ENCODE results near the gene OR5A2. TPM values are rescaled to one million over a fixed set of nuclear protein-coding genes. Genes with fewer than 3 reads are reported as not detected.
"Not testable (repeated sequence)": the region's sequence is repeated elsewhere in the genome, so short reads cannot be mapped to it uniquely, and the experiment has no call there.

OR5A2 gene
- total RNA-seq, 6 experiments from 2014 or later: not detected

DNA sequence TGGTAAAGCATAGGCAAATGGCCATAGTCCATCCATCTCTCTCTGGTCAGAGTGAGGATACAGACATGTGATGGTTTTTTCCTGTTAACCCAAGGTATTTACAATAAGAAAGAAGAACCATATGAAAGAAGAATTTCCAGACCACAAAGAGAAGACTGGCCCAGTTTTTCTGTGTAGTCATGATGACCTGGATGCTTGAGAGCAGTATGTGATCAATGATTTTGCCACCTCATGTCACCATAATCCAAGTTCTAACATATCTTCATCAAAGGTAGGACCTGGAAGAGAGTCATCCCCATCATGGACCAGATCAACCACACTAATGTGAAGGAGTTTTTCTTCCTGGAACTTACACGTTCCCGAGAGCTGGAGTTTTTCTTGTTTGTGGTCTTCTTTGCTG is 30.4 kb upstream of the OR5A2 start, which contains the start of gene OR4D6:
OR4D6 (plus strand) TSS at position 301 of the 400 bp plus-strand sequence; CDS start at position 301, 0 bp downstream.
- TF ChIP-seq, protein P1, sequence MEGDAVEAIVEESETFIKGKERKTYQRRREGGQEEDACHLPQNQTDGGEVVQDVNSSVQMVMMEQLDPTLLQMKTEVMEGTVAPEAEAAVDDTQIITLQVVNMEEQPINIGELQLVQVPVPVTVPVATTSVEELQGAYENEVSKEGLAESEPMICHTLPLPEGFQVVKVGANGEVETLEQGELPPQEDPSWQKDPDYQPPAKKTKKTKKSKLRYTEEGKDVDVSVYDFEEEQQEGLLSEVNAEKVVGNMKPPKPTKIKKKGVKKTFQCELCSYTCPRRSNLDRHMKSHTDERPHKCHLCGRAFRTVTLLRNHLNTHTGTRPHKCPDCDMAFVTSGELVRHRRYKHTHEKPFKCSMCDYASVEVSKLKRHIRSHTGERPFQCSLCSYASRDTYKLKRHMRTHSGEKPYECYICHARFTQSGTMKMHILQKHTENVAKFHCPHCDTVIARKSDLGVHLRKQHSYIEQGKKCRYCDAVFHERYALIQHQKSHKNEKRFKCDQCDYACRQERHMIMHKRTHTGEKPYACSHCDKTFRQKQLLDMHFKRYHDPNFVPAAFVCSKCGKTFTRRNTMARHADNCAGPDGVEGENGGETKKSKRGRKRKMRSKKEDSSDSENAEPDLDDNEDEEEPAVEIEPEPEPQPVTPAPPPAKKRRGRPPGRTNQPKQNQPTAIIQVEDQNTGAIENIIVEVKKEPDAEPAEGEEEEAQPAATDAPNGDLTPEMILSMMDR (IDR thresholded peaks at IDR 0.05): no peak
- H3K36me3 Mint-ChIP-seq (ENCODE audit: low read depth): no peaks in the 10 kb centered on the region
- no peak for DNase-seq
- H3K27me3 Mint-ChIP-seq (ENCODE audit: insufficient read depth): peaks cover 2% of the 10 kb centered on the region; the same call in 1 of the 2 replicates
- no peak within 1 kb of the TSS for H3K27ac Mint-ChIP-seq
- H3K9me3 Mint-ChIP-seq: no peaks in the 10 kb centered on the region
- H3K4me3 Mint-ChIP-seq: no peak within 1 kb of the TSS
- H3K4me1 Mint-ChIP-seq (ENCODE audit: low read depth): no peaks in the 10 kb centered on the region

DNA sequence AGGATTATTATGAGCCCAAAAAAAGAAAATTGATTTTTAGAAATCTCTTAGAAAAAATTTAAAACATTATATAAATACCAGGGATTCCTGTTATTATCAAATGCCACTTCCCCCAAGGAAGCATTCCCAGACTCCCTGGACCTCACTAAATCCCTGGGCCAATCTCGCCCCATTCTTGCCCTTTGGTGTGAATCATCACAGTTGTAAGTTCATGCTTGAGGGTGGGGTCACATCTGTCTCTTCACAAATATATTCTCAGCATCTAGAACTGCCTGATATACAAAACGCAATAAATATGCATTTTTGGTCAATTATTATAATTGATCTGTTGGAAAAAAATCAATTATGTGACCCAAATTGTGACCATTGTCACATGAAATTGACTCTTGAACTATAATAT is 22.3 kb upstream of the OR5A2 start:
- H3K4me1 Mint-ChIP-seq (ENCODE audit: low read depth): no peaks in the 10 kb centered on the region
- no peaks in the 10 kb centered on the region for H3K36me3 Mint-ChIP-seq (ENCODE audit: low read depth)
- DNase-seq: no peak
- TF ChIP-seq, protein P1 (IDR thresholded peaks at IDR 0.05): no peak
- H3K27me3 Mint-ChIP-seq (ENCODE audit: insufficient read depth): peaks cover 3% of the 10 kb centered on the region; the same call in 1 of the 2 replicates
- no peak overlapping the region for H3K4me3 Mint-ChIP-seq
- H3K27ac Mint-ChIP-seq: no peak overlapping the region
- H3K9me3 Mint-ChIP-seq: no peaks in the 10 kb centered on the region

DNA sequence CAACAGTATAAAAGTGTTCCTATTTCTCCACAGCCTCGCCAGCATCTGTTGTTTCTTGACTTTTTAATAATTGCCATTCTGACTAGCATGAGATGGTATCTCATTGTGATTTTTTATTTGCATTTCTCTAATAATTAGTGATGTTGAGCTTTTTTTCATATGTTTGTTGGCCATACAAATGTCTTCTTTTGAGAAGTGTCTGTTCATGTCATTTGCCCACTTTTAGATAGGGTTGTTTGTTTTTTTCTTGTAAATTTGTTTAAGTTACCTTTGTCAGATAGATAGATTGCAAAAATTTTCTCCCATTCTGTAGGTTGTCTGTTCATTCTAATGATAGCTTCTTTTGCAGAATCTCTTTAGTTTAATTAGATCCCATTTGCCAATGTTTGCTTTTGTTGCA is 19.4 kb upstream of the OR5A2 start:
- H3K27ac Mint-ChIP-seq; H3K36me3 Mint-ChIP-seq (ENCODE audit: low read depth); DNase-seq; H3K27me3 Mint-ChIP-seq (ENCODE audit: insufficient read depth); H3K4me3 Mint-ChIP-seq; H3K4me1 Mint-ChIP-seq (ENCODE audit: low read depth); H3K9me3 Mint-ChIP-seq: not testable (repeated sequence)

DNA sequence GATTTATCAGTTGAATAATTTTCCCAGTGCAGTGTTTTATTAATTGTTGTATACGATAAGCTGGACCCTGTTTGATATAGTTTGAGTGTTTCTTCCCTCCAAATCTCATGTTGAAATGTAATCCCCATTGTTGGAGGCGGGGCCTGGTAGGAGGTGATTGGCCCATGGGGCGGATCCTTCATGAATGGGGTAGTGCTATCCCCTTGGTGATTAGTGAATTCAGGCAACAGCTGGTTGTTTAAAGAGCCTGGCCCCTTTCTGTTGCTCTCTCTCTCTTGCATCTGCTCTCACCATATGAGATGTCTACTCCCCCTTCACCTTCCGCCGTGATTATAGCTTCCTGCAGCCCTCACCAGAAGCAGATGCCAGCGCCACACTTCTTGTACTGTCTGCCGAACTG is 11.6 kb upstream of the OR5A2 start:
- Mint-ChIP-seq H3K9me3 (no peaks in the 10 kb centered on the region), H3K4me3 (no peak overlapping the region), H3K27me3 (ENCODE audit: insufficient read depth) (no peaks in the 10 kb centered on the region; the same call in 1 of the 2 replicates), H3K4me1 (ENCODE audit: low read depth) (no peaks in the 10 kb centered on the region), H3K27ac (no peak overlapping the region), H3K36me3 (ENCODE audit: low read depth) (no peaks in the 10 kb centered on the region)
- TF ChIP-seq, protein P1 (IDR thresholded peaks at IDR 0.05): no peak
- no peak for DNase-seq

DNA sequence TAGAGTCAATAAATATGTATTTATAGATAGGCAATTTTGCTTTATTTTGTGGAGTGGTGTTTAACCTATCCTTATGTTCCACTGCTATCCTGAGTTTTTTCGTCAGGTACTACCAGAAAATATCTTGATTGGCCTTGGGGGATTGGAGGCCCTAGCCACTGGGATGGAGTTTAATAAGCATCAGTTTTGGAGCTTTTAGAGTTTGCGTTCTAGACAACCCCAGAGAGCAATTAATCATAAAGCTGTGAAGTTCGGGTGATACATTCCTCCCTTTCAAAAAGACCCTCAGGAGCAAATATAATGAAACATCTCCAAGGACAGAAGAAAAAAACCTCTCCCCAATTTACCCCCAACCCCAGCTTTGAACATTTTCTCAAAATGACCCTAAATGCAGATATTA is 10.0 kb upstream of the OR5A2 start, which contains the start of gene OR5A1:
OR5A1 (plus strand) TSS at position 301 of the 400 bp plus-strand sequence. CDS start 6,700 bp downstream, outside the sequence.
- TF ChIP-seq, protein P1 (IDR thresholded peaks at IDR 0.05): no peak
- Mint-ChIP-seq H3K9me3 (no peaks in the 10 kb centered on the region), H3K27me3 (ENCODE audit: insufficient read depth) (no peaks in the 10 kb centered on the region; the same call in 1 of the 2 replicates), H3K4me3 (no peak within 1 kb of the TSS), H3K27ac (no peak within 1 kb of the TSS), H3K4me1 (ENCODE audit: low read depth) (no peaks in the 10 kb centered on the region), H3K36me3 (ENCODE audit: low read depth) (no peaks in the 10 kb centered on the region)
- no peak for DNase-seq

DNA sequence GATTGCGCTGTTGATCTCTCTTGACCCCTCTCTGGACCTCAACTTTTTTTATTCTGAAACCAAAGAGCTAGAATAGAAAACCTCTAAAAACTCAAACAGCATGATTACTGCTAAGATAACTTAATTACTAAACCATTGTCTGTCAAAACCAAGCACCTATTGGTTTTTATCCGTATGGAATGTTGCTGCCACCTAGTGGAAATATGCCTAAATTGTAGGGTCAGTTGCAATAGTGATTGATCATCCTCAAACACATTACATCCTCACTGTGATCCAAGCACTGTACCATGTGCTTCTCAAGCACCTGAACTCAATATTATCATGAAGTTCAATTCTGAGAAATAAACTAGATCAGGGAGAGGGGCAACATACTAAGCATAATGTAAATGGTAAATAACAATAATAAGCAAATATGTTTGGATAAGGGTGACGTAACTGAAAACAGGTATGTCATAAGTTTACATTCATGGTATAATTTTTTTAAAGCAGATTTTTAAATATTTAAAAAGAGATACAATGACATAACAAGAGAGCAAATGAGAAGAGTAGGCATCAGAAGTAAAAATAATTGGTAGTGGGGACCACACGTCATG is 3.8 kb upstream of the OR5A2 start:
- peak; percentile 43 for DNase-seq

More for the DNA sequence above, 3.8 kb upstream of the OR5A2 start:
- H3K9me3 Mint-ChIP-seq: no peaks in the 10 kb centered on the region
- H3K4me1 Mint-ChIP-seq (ENCODE audit: low read depth): no peaks in the 10 kb centered on the region
- H3K27me3 Mint-ChIP-seq (ENCODE audit: insufficient read depth): no peaks in the 10 kb centered on the region; the same call in 1 of the 2 replicates
- H3K36me3 Mint-ChIP-seq (ENCODE audit: low read depth): no peaks in the 10 kb centered on the region
- no peak overlapping the region for H3K4me3 Mint-ChIP-seq
- H3K27ac Mint-ChIP-seq: no peak overlapping the region
- TF ChIP-seq, protein P1 (IDR thresholded peaks at IDR 0.05): peak; percentile 89
